ENCODE data around the gene SMYD5. TPM values are rescaled to one million over a fixed set of nuclear protein-coding genes. Genes with fewer than 3 reads are reported as not detected.

The SMYD5 gene
- total RNA-seq, 1 donor from 2014 or later, result 37.8 TPM

DNA sequence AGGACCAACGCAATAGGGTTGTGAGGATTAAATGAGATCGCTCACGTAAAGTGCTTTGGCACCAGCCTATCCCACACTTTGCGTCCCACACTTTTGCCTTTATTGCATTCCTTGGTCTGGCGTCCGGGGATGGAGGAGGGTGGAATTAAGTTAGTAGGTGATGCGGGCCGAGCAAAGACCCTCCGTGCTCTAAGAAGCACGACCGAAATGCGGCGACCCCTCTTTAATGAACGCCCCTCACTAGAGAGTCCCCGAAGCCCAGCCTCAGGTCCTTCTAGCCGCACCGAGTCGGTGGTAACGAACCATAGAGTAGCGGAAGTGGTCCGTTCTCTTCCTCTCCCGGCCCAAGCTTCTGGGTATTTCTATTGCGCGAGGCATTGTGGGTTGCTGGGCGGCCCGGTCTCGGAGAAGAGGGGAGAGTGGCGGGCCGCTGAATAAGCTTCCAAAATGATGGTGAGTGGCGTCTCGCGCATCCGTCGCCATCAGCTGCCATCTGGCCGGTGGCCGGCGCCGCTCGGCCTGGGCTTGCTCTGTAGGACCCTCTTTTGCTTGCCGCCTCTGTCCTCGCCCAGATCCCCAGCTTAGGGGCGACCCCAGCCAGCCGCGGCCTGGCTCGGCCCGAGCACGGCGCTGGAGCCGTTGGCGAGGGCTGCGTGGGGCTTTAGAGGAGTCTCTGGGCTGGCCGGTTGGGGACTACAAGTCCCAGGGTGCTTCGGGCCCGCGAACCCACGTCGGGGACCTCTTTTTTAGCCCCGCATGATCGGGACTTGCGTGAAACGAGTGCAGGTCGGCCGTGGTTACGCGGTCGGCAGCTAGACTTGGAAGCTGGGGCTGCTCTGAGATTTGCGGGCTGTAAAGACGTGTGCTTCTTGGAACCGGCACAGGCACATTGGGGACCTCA, 20.1 kb downstream of the SMYD5 start, which contains the start of gene CCT7:
TSS of gene CCT7 (plus strand) at position 377 of the 901 bp plus-strand sequence. CDS start at position 448, 71 bp downstream.
- CTCF ChIA-PET, result interaction anchor here (1.1 to 2.8 kb wide), 6 partner anchors 21 to 218 kb away, joined by 3 to 23 read pairs (median 6); partner anchors contain the start of gene ALMS1
- POLR2A ChIA-PET, result interaction anchor here (0.5 to 4.5 kb wide), 24 partner anchors 9 to 1521 kb away, joined by 3 to 51 read pairs (median 5); partner anchors contain the start of genes ALMS1, EGR4, EMX1 and FBXO41
- no peaks in the 10 kb centered on the region for H3K9me3 Mint-ChIP-seq
- H3K27me3 Mint-ChIP-seq, result no peaks in the 10 kb centered on the region
- H3K36me3 Mint-ChIP-seq (ENCODE audit: low read depth), result peaks cover 38% of the 10 kb centered on the region
- peak; percentile 64 for ATAC-seq (ENCODE audit: low read depth)
- H3K4me1 Mint-ChIP-seq, result peaks cover 40% of the 10 kb centered on the region
- TF ChIP-seq, protein P1, sequence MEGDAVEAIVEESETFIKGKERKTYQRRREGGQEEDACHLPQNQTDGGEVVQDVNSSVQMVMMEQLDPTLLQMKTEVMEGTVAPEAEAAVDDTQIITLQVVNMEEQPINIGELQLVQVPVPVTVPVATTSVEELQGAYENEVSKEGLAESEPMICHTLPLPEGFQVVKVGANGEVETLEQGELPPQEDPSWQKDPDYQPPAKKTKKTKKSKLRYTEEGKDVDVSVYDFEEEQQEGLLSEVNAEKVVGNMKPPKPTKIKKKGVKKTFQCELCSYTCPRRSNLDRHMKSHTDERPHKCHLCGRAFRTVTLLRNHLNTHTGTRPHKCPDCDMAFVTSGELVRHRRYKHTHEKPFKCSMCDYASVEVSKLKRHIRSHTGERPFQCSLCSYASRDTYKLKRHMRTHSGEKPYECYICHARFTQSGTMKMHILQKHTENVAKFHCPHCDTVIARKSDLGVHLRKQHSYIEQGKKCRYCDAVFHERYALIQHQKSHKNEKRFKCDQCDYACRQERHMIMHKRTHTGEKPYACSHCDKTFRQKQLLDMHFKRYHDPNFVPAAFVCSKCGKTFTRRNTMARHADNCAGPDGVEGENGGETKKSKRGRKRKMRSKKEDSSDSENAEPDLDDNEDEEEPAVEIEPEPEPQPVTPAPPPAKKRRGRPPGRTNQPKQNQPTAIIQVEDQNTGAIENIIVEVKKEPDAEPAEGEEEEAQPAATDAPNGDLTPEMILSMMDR (IDR thresholded peaks at IDR 0.05), result no peak
- peak within 1 kb of the TSS; percentile 95 for H3K4me3 Mint-ChIP-seq
- intact Hi-C loops (cut with micrococcal nuclease), result loop anchor here (1.0 to 5.0 kb wide), 13 partner anchors 20 to 1902 kb away; partner anchors contain the start of genes ALMS1, DGUOK, EXOC6B and FBXO41
- peak within 1 kb of the TSS; percentile 93 for H3K27ac Mint-ChIP-seq
- DNase-seq, result peak; percentile 80

DNA sequence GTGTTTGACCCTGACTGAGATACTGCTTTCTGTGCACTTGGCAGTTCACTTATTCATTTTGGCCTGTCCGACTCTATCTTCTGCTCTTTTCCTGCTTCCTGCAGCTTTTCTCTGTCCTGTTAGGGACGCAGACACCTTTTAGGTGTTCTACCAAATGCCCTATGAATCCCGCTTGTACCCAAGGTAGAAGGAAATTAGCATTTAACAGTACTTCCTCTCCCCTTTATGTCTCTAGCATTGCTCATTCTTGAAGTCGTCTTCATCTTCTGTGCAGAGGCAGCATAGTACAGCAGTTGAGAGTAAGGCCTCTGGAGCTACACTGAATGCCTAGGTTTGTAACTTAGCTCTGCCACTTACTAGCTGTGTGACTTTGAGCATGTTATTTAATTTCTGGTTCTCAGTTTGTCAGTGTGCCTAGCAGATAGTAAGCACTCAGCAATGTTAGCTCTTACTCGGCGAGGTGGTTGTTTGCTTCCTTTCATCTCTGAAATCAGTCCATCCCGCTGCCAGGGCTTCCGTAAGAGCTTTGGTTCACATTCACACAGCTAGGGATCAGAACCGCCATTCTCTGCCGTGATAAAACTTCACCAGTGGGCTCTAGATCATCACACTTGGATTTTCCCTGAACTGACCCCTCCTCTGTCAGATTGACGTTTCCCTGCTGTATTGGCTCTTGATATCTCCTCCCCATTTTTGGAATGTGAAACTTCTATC, 21.4 kb downstream of the SMYD5 start:
- no peak for ATAC-seq (ENCODE audit: low read depth)
- no peaks in the 10 kb centered on the region for H3K9me3 Mint-ChIP-seq
- TF ChIP-seq, protein P1 (IDR thresholded peaks at IDR 0.05), result no peak
- peak overlapping the region; percentile 93 for H3K27ac Mint-ChIP-seq
- CTCF ChIA-PET, result interaction anchor here (1.1 kb wide), 1 partner anchor 23 kb away, joined by 3 read pairs; no protein-coding TSS in a partner anchor
- H3K4me3 Mint-ChIP-seq, result peak overlapping the region; percentile 95
- DNase-seq, result no peak
- peaks cover 40% of the 10 kb centered on the region for H3K4me1 Mint-ChIP-seq
- intact Hi-C loops (cut with micrococcal nuclease), result loop anchor here (2.0 kb wide), 1 partner anchor 1219 kb away; the partner anchor contains the start of gene INO80B
- POLR2A ChIA-PET, result interaction anchor here (2.6 to 4.5 kb wide), 5 partner anchors 23 to 165 kb away, joined by 10 to 51 read pairs (median 28); partner anchors contain the start of genes ALMS1, FBXO41, SFXN5 and SMYD5
- peaks cover 48% of the 10 kb centered on the region for H3K36me3 Mint-ChIP-seq (ENCODE audit: low read depth)
- no peaks in the 10 kb centered on the region for H3K27me3 Mint-ChIP-seq

DNA sequence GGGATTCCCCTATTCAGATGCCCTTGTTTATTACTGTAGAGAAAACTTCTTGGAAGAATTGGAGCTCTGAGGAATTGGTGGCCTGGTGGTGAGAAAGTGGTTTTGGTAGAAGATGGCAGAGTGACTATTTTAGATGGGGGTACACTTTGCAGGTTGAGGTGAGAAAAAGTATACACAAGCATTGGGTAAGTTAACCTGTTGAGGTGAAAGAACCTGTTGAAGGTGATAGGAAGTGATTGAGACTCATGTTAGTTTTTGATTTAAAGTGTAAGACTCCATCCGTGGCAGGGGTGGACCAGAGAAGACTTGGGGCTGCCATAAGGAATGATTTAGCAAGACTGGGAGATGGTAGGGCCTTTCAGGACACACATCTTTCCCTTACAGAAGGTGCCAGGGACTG, 23.1 kb downstream of the SMYD5 start:
- intact Hi-C loops (cut with micrococcal nuclease), result no loop called here

DNA sequence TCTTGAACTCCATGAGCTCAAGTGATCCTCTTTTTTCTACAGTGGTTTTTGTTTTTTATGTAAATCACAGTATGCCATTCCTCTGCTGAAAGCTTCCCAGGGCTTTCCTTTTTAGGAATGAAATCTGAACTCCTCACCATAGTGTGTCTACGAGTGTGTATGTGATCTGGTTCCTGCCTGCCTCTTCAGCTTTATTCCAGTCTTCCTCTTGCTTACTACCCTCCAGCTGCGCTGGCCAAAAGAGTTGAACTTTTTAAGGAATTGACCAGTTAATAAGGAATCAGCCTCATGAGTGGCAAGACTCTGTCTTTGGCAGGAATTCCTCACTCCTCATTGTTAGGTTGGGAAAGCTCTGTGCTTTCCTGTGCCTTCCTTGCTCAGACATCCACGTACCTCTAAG, 24.1 kb downstream of the SMYD5 start:
- ATAC-seq (ENCODE audit: low read depth) (no peak), DNase-seq (no peak)
- Mint-ChIP-seq H3K27me3 (no peaks in the 10 kb centered on the region), H3K27ac (no peak overlapping the region), H3K36me3 (ENCODE audit: low read depth) (peaks cover 67% of the 10 kb centered on the region), H3K9me3 (no peaks in the 10 kb centered on the region), H3K4me1 (peaks cover 33% of the 10 kb centered on the region), H3K4me3 (no peak overlapping the region)
- CTCF ChIA-PET, result no interaction called here
- TF ChIP-seq, protein P1 (IDR thresholded peaks at IDR 0.05), result no peak
- POLR2A ChIA-PET, result interaction anchor here (0.8 to 1.2 kb wide), 2 partner anchors 46 to 147 kb away, joined by 3 to 4 read pairs; partner anchors contain the start of genes ALMS1 and FBXO41
- intact Hi-C loops (cut with micrococcal nuclease), result no loop called here

More for the DNA sequence above, 23.1 kb downstream of the SMYD5 start:
- Mint-ChIP-seq H3K27ac (peak overlapping the region; percentile 0), H3K9me3 (no peaks in the 10 kb centered on the region), H3K4me1 (peaks cover 40% of the 10 kb centered on the region), H3K27me3 (no peaks in the 10 kb centered on the region), H3K36me3 (ENCODE audit: low read depth) (peaks cover 60% of the 10 kb centered on the region), H3K4me3 (no peak overlapping the region)
- ATAC-seq (ENCODE audit: low read depth) (no peak), DNase-seq (no peak)
- POLR2A ChIA-PET, result interaction anchor here (0.6 kb wide), 1 partner anchor 883 kb away, joined by 3 read pairs; no protein-coding TSS in a partner anchor
- CTCF ChIA-PET, result no interaction called here
- TF ChIP-seq, protein P1 (IDR thresholded peaks at IDR 0.05), result no peak

Data from activated B cell treated with CpG ODN at 0.5 μM for 24 hours (primary cell).